KMS-11 (cell line): ENCODE data around the gene TRRAP.
A peak's percentile ranks its signal among the peaks of the same experiment; 100 is the strongest.
"Not testable (repeated sequence)": the region's sequence is repeated elsewhere in the genome, so short reads cannot be mapped to it uniquely, and the experiment has no call there.

Source experiments
- H2AFZ ChIP-seq: fragments of 200-600 bp; sonication (generic); 2 replicates; pipeline ENCODE4 v1.6.1; 2016; ENCODE audit warnings: antibody characterized with exemption, mixed run types, low read depth
- H3K27ac ChIP-seq: fragments of 200-600 bp; sonication (generic); 2 replicates; pipeline ENCODE4 v1.6.1; 2016; ENCODE audit warnings: mild to moderate bottlenecking, mixed run types
- H3K27me3 ChIP-seq: fragments of 200-600 bp; sonication (generic); 2 replicates; pipeline ENCODE4 v1.6.1; 2017; ENCODE audit warnings: mild to moderate bottlenecking, low read depth, mixed run types, moderate library complexity; ENCODE audit not compliant: insufficient read depth
- H3K36me3 ChIP-seq: fragments of 200-600 bp; sonication (generic); 2 replicates; pipeline ENCODE4 v1.6.1; 2017; ENCODE audit warnings: mild to moderate bottlenecking, mixed run types; ENCODE audit not compliant: insufficient read depth
- H3K4me1 ChIP-seq: fragments of 200-600 bp; sonication (generic); 2 replicates; pipeline ENCODE4 v1.6.1; 2016; ENCODE audit warnings: mild to moderate bottlenecking, low read depth, mixed run types; ENCODE audit not compliant: poor library complexity, severe bottlenecking
- H3K4me2 ChIP-seq: fragments of 200-600 bp; sonication (generic); 2 replicates; pipeline ENCODE4 v1.7.0; 2016; ENCODE audit warnings: mild to moderate bottlenecking, mixed run types
- H3K4me3 ChIP-seq: fragments of 200-600 bp; sonication (generic); IDR thresholded peaks from 2 replicates; pipeline ENCODE4 v1.6.1; 2017; ENCODE audit warnings: low read depth, low read length, mixed read lengths; ENCODE audit not compliant: insufficient read depth
- H3K79me2 ChIP-seq: fragments of 200-600 bp; sonication (generic); 2 replicates; pipeline ENCODE4 v1.6.1; 2016; ENCODE audit warnings: low read depth, mixed run types; ENCODE audit not compliant: insufficient read depth
- H3K9ac ChIP-seq: fragments of 200-600 bp; sonication (generic); 2 replicates; pipeline ENCODE4 v1.6.1; 2016; ENCODE audit warnings: mild to moderate bottlenecking, mixed run types
- H4K20me1 ChIP-seq: fragments of 200-600 bp; sonication (generic); 2 replicates; pipeline ENCODE4 v1.6.1; 2016; ENCODE audit warnings: mild to moderate bottlenecking, mixed run types; ENCODE audit not compliant: insufficient read depth
- TF ChIP-seq, protein P1 (sequence below): fragments of 200-600 bp; sonication (generic); conservative IDR thresholded peaks from 2 replicates; pipeline ENCODE4 v1.6.1; 2017; ENCODE audit warnings: low read depth, mild to moderate bottlenecking, antibody characterized with exemption, low read length, moderate library complexity, mixed read lengths

TRRAP gene

DNA sequence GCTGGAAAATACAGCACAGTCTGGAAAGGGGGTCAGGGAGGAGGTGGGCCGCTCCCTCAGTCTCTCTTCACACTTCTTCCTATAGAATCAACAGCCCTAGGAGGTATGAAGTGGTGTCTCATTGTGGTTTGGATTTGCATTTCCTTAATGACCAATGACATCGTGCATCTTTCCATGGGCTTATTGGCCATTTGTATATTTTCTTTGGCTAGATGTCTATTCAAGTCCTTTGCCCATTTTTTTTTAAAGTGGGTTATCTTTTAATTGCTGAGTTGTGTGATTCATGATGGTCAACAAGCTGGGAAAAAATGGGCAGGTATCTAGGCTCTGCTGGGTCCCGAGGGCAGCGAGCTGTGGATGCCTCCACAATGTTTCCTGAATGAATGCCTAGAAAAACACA, 37.6 kb upstream of the TRRAP start:
- Histone ChIP-seq H3K27ac (no peak overlapping the region), H3K4me2 (no peak overlapping the region)

DNA sequence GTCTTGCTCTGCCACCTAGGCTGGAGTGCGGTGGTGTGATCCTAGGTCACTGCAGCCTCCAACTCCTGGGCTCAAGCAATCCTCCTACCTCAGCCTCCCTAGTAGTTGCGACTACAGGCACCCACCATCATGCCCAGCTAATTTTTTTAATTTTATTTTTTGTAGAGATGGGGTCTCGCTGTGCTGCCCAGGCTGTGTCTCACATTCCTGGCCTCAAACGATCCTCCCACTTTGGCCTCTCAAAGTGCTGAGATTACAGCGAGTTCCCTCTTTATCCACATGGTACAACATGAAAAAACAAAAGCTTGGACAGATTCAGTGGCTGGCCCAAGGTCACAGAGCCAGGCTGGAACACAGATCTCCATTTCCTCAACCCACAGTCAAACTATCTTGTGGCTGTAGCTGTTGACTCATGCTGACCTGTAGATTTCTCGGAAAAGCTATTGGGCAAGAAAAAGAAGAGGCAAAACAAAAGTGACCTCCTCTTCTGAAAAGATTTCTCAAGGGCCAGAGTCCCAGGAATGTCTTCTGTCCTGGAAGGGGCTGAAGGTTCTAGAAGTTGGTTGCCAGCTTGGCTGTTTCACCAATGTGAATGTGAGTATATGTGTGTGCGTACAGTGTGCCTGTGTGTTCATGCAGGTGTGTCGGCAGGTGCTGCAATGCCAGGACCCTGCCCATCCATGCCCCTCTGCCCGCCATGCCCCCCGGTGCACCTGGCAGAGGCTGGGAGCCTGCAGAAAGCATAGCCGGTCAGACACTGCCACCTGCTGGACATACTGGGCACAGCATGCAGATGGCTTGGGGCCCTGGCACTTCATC, 36.9 kb upstream of the TRRAP start:
- Histone ChIP-seq H3K9ac (no peak overlapping the region), H3K79me2 (no peaks in the 10 kb centered on the region), H3K27ac (no peak overlapping the region), H4K20me1 (no peaks in the 10 kb centered on the region), H3K4me1 (no peaks in the 10 kb centered on the region), H2AFZ (no peak overlapping the region; the same call in 1 of the 2 replicates), H3K4me2 (no peak overlapping the region), H3K4me3 (no peak overlapping the region), H3K27me3 (no peaks in the 10 kb centered on the region), H3K36me3 (no peaks in the 10 kb centered on the region)
- TF ChIP-seq, protein P1, sequence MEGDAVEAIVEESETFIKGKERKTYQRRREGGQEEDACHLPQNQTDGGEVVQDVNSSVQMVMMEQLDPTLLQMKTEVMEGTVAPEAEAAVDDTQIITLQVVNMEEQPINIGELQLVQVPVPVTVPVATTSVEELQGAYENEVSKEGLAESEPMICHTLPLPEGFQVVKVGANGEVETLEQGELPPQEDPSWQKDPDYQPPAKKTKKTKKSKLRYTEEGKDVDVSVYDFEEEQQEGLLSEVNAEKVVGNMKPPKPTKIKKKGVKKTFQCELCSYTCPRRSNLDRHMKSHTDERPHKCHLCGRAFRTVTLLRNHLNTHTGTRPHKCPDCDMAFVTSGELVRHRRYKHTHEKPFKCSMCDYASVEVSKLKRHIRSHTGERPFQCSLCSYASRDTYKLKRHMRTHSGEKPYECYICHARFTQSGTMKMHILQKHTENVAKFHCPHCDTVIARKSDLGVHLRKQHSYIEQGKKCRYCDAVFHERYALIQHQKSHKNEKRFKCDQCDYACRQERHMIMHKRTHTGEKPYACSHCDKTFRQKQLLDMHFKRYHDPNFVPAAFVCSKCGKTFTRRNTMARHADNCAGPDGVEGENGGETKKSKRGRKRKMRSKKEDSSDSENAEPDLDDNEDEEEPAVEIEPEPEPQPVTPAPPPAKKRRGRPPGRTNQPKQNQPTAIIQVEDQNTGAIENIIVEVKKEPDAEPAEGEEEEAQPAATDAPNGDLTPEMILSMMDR, result peak; percentile 97

More for the DNA sequence above, 37.6 kb upstream of the TRRAP start:
- Histone ChIP-seq H3K4me3 (no peak overlapping the region), H3K9ac (no peak overlapping the region), H4K20me1 (no peaks in the 10 kb centered on the region), H3K36me3 (no peaks in the 10 kb centered on the region), H3K79me2 (no peaks in the 10 kb centered on the region), H2AFZ (no peak overlapping the region), H3K27me3 (no peaks in the 10 kb centered on the region), H3K4me1 (no peaks in the 10 kb centered on the region)
- TF ChIP-seq, protein P1, result no peak

DNA sequence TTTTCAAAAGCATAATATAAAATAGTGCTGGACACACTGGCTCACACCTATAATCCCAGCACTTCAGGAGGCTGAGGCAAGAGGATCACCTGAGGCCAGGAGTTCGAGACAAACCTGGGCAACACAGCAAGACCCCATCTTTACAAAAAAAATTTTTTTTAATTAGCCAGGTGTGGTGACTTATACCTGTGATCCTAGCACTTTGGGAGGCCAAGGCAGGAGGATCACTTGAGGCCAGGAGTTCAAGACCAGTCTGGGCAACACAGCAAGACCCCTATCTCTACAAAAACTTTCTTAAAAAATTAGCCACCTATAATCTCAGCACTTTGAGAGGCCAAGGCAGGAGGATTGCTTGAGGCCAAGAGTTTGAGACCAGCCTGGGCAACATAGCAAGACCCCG, 35.8 kb upstream of the TRRAP start:
- H3K4me3 ChIP-seq, H3K27me3 ChIP-seq, H3K36me3 ChIP-seq, H3K4me2 ChIP-seq, H2AFZ ChIP-seq, H3K4me1 ChIP-seq, H4K20me1 ChIP-seq, H3K9ac ChIP-seq, H3K79me2 ChIP-seq, H3K27ac ChIP-seq: not testable (repeated sequence)

DNA sequence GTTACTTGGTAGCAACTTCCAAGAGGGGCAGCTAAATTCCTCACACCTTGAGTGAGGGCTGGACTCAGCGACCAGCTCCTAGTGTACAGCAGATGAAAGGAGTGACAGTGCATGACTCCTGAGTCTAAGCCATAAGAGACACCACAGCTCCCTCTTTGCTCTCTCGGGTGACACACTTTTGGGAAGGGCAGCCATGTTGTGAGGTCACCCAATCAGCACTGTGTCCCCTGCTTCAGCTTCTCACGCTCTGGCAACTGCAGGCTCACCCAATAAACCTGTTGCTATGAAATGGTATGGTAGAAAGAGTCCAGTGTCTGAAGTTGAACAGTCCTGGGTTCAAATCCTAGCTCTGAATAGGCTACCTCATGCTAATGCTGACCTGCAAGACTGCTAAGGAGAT, 29.4 kb upstream of the TRRAP start:
- no peaks in the 10 kb centered on the region for H3K27me3 ChIP-seq
- no peaks in the 10 kb centered on the region for H3K79me2 ChIP-seq
- TF ChIP-seq, protein P1, result no peak

DNA sequence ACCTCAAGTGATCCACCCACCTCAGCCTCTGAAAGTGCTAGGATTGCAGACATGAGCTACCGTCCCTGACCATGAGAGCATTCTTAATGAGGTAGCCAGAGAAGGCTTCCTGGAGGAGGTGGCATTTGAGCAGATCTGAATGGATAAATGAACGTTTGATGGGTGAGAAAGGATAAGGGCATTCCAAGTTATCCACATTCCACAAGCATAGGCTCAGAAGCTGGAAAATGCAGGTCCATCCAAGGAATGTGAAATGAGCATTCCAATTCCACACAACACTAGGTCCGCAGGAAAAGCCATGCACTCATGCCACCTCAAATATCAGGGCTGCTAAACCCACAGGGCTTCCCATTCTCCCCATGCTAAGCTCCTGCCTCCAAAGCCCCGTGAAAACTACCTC, 25.5 kb upstream of the TRRAP start:
- TF ChIP-seq, protein P1, result no peak
- H3K4me3 ChIP-seq, result no peak overlapping the region
- no peaks in the 10 kb centered on the region for H3K36me3 ChIP-seq
- H3K9ac ChIP-seq, result no peak overlapping the region
- no peaks in the 10 kb centered on the region for H3K4me1 ChIP-seq
- no peak overlapping the region for H2AFZ ChIP-seq
- no peaks in the 10 kb centered on the region for H3K27me3 ChIP-seq
- H3K79me2 ChIP-seq, result no peaks in the 10 kb centered on the region
- no peak overlapping the region for H3K27ac ChIP-seq
- no peak overlapping the region for H3K4me2 ChIP-seq
- no peaks in the 10 kb centered on the region for H4K20me1 ChIP-seq

More for the DNA sequence above, 29.4 kb upstream of the TRRAP start:
- Histone ChIP-seq H3K9ac (no peak overlapping the region), H3K4me3 (no peak overlapping the region), H3K36me3 (no peaks in the 10 kb centered on the region), H4K20me1 (no peaks in the 10 kb centered on the region), H3K4me1 (no peaks in the 10 kb centered on the region), H3K27ac (no peak overlapping the region), H3K4me2 (no peak overlapping the region), H2AFZ (no peak overlapping the region)
